Measurements from ENCODE around the gene VPS13C.
"Not testable (repeated sequence)": the region's sequence is repeated elsewhere in the genome, so short reads cannot be mapped to it uniquely, and the experiment has no call there.

Gene VPS13C

DNA sequence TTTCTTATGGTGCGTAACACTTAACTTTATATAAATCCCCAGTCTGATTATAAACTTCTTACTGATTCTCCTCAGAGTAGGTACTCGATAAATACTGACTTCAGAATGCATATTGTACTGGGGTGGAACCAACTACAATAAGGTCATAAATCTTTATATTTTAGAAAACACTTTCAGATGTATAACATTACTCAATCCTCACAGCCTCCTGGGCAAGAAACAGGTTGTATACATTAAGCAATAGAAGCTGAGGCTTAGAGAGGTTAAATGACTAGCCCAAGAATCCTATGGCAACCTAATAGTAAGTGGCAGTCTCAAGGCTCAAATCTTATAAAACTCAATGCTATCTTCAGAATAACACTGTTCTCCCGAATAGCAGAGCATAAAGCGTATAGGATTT, 9.1 kb downstream of the VPS13C start:
- H3K27ac ChIP-seq: no peak overlapping the region
- CTCF ChIA-PET: interaction anchor here (0.7 kb wide), 1 partner anchor 9 kb away, joined by 3 read pairs; no protein-coding TSS in a partner anchor
- no peak for DNase-seq (ENCODE audit: low spot score)
- TF ChIP-seq, protein P1, sequence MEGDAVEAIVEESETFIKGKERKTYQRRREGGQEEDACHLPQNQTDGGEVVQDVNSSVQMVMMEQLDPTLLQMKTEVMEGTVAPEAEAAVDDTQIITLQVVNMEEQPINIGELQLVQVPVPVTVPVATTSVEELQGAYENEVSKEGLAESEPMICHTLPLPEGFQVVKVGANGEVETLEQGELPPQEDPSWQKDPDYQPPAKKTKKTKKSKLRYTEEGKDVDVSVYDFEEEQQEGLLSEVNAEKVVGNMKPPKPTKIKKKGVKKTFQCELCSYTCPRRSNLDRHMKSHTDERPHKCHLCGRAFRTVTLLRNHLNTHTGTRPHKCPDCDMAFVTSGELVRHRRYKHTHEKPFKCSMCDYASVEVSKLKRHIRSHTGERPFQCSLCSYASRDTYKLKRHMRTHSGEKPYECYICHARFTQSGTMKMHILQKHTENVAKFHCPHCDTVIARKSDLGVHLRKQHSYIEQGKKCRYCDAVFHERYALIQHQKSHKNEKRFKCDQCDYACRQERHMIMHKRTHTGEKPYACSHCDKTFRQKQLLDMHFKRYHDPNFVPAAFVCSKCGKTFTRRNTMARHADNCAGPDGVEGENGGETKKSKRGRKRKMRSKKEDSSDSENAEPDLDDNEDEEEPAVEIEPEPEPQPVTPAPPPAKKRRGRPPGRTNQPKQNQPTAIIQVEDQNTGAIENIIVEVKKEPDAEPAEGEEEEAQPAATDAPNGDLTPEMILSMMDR (conservative IDR thresholded peaks at IDR 0.05; ENCODE audit: low read depth): no peak
- POLR2A ChIA-PET (ENCODE audit: low non-redundant PET): no interaction called here

DNA sequence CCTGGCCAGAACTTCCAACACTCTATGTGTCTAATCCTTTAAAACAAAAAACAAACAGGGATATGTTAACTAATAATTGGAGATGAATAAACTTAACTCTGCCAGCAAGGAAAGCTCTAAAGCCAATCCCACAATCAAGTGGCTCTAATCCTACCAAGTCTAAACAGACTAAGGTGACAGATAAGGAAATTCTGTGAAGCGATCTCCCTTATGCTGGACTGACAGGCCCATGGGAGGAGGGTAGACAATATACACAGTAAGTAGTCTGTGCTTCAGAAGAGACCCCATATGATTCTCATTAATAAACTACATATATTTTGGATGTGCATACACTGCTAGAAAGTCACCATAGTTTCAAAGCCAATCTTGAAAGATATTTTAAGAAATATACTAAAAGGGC, 10.1 kb downstream of the VPS13C start:
- no peak for DNase-seq (ENCODE audit: low spot score)
- CTCF ChIA-PET: no interaction called here
- POLR2A ChIA-PET (ENCODE audit: low non-redundant PET): no interaction called here
- TF ChIP-seq, protein P1 (conservative IDR thresholded peaks at IDR 0.05; ENCODE audit: low read depth): no peak
- H3K27ac ChIP-seq: no peak overlapping the region

DNA sequence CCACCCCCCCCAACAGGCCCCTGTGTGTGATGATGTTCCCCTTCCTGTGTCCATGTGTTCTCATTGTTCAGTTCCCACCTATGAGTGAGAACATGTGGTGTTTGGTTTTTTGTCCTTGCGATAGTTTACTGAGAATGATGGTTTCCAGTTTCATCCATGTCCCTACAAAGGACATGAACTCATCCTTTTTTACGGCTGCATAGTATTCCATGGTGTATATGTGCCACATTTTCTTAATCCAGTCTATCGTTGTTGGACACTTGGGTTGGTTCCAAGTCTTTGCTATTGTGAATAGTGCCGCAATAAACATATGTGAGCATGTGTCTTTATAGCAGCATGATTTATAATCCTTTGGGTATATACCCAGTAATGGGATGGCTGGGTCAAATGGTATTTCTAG, 12.0 kb downstream of the VPS13C start:
- DNase-seq (ENCODE audit: low spot score); CTCF ChIA-PET; POLR2A ChIA-PET (ENCODE audit: low non-redundant PET): not testable (repeated sequence)

DNA sequence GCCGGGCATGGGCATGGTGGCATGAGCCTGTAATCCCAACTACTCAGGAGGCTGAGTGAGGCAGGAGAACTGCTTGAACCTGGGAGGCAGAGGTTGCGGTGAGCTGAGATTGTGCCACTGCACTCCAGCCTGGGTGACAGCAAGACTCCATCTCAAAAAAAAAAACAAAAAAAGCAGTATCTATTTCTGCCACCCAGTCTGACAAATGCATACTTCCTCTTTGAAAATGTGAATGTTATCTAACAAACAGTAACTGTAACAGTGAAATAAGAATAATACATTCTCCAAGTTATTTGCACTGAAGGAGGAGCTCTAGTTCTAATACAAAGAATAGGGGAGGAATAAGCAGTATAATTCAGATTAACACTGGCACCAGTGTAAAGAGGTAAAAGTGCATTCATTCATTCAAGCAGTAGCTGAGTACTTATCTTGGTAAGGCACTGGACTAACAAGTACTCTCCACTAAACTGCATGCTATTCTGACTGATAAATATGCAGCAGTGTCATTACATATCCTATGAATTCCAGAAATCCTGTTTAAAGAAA, 12.9 kb downstream of the VPS13C start:
- DNase-seq (ENCODE audit: low spot score): no peak
- H3K27ac ChIP-seq: no peak overlapping the region
- ChIA-PET CTCF (interaction anchor here (0.6 kb wide), 1 partner anchor 30 kb away, joined by 5 read pairs; no protein-coding TSS in a partner anchor), POLR2A (ENCODE audit: low non-redundant PET) (no interaction called here)
- TF ChIP-seq, protein P1 (conservative IDR thresholded peaks at IDR 0.05; ENCODE audit: low read depth): no peak

More for the DNA sequence above, 12.0 kb downstream of the VPS13C start:
- H3K27ac ChIP-seq: not testable (repeated sequence)

DNA sequence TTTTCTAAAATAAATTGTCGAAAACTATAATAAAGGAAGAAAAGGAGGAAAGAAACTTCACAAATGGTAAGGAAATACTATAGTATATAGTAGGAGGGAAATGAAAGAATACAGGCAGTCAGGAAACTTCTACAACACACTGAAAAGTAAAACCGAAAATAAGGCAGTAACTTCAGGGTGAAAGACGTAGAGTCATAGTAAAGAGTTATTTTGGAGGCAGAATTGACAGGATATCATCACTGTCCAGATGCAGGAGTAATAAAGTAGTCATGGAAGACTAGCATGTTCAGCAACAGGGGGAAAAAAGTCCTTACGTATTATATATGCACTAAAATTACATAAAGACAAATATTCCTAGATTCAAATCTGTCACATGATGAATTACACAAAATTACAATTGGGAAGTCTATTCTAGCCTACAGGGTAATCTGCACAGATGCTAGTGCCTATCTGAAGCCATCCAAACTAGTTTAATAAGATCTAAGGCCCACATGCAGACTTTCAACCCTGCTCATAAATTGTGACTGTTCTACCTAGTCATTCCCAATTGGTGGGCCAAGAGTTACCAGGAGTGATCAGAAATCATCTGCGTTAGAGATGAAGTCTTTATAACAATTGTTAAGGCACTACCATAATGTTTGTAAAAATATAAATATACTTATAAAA, 14.0 kb downstream of the VPS13C start:
- ChIA-PET CTCF (no interaction called here), POLR2A (ENCODE audit: low non-redundant PET) (no interaction called here)
- H3K27ac ChIP-seq: no peak overlapping the region
- DNase-seq (ENCODE audit: low spot score): no peak
- TF ChIP-seq, protein P1 (conservative IDR thresholded peaks at IDR 0.05; ENCODE audit: low read depth): no peak

DNA sequence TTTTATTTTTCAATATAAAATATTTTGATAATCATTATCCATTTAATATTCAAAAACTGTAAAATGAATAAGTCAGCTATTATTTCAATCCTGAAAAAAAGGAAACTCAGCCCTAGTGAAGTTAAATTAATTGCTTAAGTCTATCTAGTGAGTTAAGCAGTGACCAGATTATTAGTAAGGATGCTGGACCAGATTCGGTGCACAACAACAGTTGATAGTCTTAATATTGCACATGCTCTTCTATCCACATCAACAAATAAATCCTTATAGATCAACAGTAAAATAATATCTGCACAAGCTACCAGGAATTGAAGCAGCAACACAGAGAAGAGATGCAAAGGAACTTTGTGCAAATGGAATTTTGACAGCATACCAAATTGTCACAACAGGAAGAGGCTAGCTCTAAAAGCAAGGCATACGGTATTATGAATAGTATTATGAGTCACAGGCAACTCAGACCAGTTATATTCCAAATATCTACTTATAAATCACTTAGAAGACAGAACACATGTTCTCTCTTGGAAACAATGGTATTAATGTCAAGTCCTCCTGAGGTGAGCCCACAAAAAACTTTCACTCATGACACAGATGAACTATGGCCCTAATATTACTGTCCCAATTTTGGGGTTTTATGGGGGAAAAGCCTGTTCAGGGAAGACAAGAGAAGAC, 24.9 kb downstream of the VPS13C start:
- DNase-seq (ENCODE audit: low spot score): peak; percentile 44

More for the DNA sequence above, 24.9 kb downstream of the VPS13C start:
- TF ChIP-seq, protein P1 (conservative IDR thresholded peaks at IDR 0.05; ENCODE audit: low read depth): no peak
- no peak overlapping the region for H3K27ac ChIP-seq
- POLR2A ChIA-PET (ENCODE audit: low non-redundant PET): no interaction called here
- CTCF ChIA-PET: no interaction called here

Data from RWPE1 (cell line).